Gastroesophageal sphincter (tissue), 4 donors: Measurements from ENCODE around the gene RSPH9. TPM values are rescaled to one million over a fixed set of nuclear protein-coding genes. Genes with fewer than 3 reads are reported as not detected.

Source experiments
- ATAC-seq: fragments of 150-250 bp; one replicate; pipeline ENCODE4 v1.9.1; 2016; ENCODE audit warnings: mild to moderate bottlenecking, moderate library complexity
- H3K27ac ChIP-seq, 4 donors: fragments of 200-600 bp; sonication (generic) in 3 of 4; 1 replicate in 3 of 4; 2 replicates in 1 of 4; pipeline ENCODE4 v1.5.1; 2016 to 2019
- H3K27me3 ChIP-seq: fragments of 200-600 bp; sonication (generic); one replicate; pipeline ENCODE4 v1.5.1; 2019
- H3K36me3 ChIP-seq, 2 donors: fragments of 200-600 bp; sonication (generic); one replicate each; pipeline ENCODE4 v1.5.1; 2019; ENCODE audit warnings: control low read depth in 1 of 2
- H3K4me1 ChIP-seq, 3 donors: fragments of 200-600 bp; sonication (generic); 1 replicate in 2 of 3; 2 replicates in 1 of 3; pipeline ENCODE4 v1.5.1; 2016 to 2019; ENCODE audit warnings: control low read depth in 2 of 3
- H3K4me3 ChIP-seq, 2 donors: fragments of 200-600 bp; sonication (generic); one replicate each; pipeline ENCODE4 v1.5.1; 2019; ENCODE audit warnings: mild to moderate bottlenecking in 1 of 2, moderate library complexity in 1 of 2
- H3K9me3 ChIP-seq, 3 donors: fragments of 200-600 bp; sonication (generic); one replicate each; pipeline ENCODE4 v1.5.1; 2017 to 2019; ENCODE audit warnings: control low read depth in 2 of 3
- EP300 ChIP-seq: sonication (generic); formaldehyde crosslinking; IDR thresholded peaks from one replicate; pipeline ENCODE4 v1.6.1; 2017; ENCODE audit warnings: antibody characterized with exemption, mild to moderate bottlenecking
- POLR2A ChIP-seq, 2 donors: fragments of 450-650 bp; IDR thresholded peaks; one replicate each; pipeline ENCODE4 v1.6.1; 2017; ENCODE audit warnings: antibody characterized with exemption in 2 of 2, mild to moderate bottlenecking in 2 of 2, moderate library complexity in 1 of 2
- POLR2AphosphoS5 ChIP-seq: sonication (generic); formaldehyde crosslinking; IDR thresholded peaks from one replicate; pipeline ENCODE4 v1.6.1; 2017; ENCODE audit warnings: antibody characterized with exemption
- WGBS, 2 donors: methylation state at CpG; one replicate each; pipeline ENCODE4 v1.1.5; 2018; ENCODE audit warnings: low coverage in 1 of 2; 5-methylcytosine and 5-hydroxymethylcytosine counted together
- total RNA-seq, 4 donors: library from RNA; depleted of rRNA; stranded (reverse); fragments of >200 nt; gene quantifications; one replicate each; pipeline ENCODE4 v1.1.0, GENCODE V29; 2016
- TF ChIP-seq, protein P1 (sequence below), 4 experiments: fragments of 200-600 bp in 2 of 4; fragments of 450-650 bp in 2 of 4; sonication (generic) in 1 of 4; IDR thresholded peaks; one replicate each; pipeline ENCODE4 v1.5.1; 2017 to 2019; ENCODE audit warnings: antibody characterized with exemption in 4 of 4, mild to moderate bottlenecking in 2 of 4, moderate library complexity in 2 of 4

The RSPH9 gene
- total RNA-seq, 4 donors from 2014 or later: 0.16 TPM; not detected in 3

DNA sequence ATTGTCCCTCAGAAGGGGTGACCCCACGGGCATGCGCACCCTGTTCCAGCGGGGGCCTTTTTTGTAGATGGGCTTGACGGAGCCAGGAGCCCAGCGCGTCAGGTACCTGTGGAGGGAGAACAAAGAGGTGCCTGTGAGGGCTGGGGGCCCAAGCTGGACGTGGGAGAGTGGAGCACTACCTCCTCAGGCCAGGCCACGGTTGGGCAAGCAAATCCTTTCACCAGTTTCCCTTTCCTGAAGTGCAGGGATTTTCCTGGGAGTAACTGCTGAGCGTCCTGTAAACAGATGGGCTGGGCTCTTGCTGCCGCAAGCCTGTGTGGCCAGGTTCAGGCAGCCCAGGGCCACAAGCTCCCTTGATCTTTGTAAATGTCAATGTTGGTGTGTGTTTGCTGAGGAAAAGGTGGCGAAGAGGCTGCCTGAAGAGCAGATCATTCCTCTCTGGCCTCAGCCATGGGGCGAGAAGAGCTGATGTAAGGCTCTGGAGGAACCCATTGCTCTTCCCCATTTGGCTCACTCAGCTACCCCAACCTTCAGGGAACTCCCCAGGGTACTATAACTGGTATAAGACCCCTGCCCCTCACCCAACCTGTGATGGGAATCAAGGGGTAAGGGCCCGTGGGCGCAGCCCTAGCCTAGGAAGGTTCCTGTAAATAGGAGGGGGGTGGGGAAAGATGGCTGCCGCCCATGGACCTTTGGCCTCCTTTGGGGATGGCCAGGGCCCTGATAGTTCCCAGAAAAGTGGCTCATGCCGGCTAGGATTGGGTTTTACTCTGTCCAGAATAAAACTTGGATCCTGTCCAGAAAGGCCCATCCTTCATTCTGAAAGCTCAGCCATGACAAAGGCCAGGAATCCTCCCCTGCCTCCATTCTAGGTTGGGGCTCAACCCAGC, 27.2 kb downstream of the RSPH9 start:
- peaks cover 0 to 68% of the 10 kb centered on the region in 2 donors for H3K36me3 ChIP-seq
- peak; percentile 14 for ATAC-seq
- no peaks in the 10 kb centered on the region for H3K9me3 ChIP-seq
- 42 to 60% methylated on average over 2 of the region's 16 CpGs for WGBS, 2 donors
- H3K4me1 ChIP-seq: peaks cover 0 to 64% (median 27%) of the 10 kb centered on the region in 3 donors
- no peak overlapping the region for H3K4me3 ChIP-seq
- TF ChIP-seq EP300 (no peak), POLR2AphosphoS5 (no peak), POLR2A (IDR thresholded peaks at IDR 0.05) (no peak)
- TF ChIP-seq, protein P1, sequence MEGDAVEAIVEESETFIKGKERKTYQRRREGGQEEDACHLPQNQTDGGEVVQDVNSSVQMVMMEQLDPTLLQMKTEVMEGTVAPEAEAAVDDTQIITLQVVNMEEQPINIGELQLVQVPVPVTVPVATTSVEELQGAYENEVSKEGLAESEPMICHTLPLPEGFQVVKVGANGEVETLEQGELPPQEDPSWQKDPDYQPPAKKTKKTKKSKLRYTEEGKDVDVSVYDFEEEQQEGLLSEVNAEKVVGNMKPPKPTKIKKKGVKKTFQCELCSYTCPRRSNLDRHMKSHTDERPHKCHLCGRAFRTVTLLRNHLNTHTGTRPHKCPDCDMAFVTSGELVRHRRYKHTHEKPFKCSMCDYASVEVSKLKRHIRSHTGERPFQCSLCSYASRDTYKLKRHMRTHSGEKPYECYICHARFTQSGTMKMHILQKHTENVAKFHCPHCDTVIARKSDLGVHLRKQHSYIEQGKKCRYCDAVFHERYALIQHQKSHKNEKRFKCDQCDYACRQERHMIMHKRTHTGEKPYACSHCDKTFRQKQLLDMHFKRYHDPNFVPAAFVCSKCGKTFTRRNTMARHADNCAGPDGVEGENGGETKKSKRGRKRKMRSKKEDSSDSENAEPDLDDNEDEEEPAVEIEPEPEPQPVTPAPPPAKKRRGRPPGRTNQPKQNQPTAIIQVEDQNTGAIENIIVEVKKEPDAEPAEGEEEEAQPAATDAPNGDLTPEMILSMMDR (IDR thresholded peaks at IDR 0.05): no peak
- peak overlapping the region in 3 of 4 donors; percentile 10 to 46 (median 24) for H3K27ac ChIP-seq
- no peaks in the 10 kb centered on the region for H3K27me3 ChIP-seq

DNA sequence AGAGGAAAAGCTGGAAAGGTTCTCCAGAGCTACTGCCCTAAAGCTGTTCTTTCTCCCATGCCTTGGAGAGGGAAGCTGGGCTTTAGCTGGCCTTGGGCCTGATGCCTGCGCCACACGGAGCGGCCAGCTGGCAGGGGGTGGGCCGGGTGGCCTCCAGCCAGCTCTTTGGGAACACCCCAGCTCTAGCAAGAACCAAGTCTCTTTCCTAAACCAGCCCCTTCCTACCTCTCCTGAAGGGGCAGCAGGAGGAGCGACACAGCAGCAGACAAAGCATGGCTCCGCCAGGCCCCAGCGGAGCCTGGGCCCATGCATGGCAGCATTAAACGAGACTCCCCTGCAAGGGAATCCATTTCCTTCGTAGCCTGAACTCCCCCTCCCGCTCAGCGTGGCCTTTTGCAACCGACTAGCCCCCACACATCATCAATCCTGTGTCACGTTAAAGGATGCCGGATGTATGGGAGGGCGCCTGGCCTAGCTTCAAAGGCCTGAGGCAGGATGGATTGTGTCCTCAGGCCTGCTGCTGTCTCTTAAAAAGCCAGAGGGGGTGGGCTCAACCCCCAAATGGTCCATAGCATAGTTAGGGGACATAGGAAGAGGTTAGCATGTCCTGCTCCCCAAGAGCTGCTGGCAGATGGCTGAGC, 28.7 kb downstream of the RSPH9 start:
- Histone ChIP-seq H3K27me3 (no peaks in the 10 kb centered on the region), H3K36me3 (peaks cover 0 to 83% of the 10 kb centered on the region in 2 donors), H3K4me1 (peaks cover 0 to 49% (median 14%) of the 10 kb centered on the region in 3 donors), H3K27ac (peak overlapping the region in 1 of 4 donors; percentile 47), H3K9me3 (no peaks in the 10 kb centered on the region), H3K4me3 (no peak overlapping the region)
- TF ChIP-seq, protein P1 (IDR thresholded peaks at IDR 0.05): no peak
- TF ChIP-seq POLR2AphosphoS5 (no peak), EP300 (no peak), POLR2A (IDR thresholded peaks at IDR 0.05) (no peak)
- ATAC-seq: no peak
- 70% methylated on average over 2 of the region's 15 CpGs; no CpG with 5 or more reads in 1 of the 2 donors for WGBS, 2 donors

DNA sequence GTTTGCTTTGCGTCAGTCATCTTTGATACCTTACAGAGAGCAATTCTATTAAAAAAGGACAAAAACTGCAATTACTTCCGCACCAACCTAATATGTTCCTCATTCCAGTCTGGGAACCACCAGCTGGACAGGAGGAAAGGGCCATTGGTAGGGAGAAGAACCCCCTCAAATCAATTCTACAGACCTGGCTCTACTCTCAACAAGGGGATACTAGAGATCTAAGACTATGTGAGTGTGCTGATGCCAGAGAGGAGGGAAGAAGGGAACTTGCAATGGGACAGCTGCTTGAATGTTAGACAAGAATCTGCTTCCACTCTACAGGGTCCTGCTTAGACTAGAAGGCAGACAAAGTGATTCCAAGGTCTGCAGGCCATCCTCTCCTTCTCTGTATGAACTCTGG, 29.5 kb downstream of the RSPH9 start:
- H3K36me3 ChIP-seq: peaks cover 0 to 91% of the 10 kb centered on the region in 2 donors
- H3K9me3 ChIP-seq: no peaks in the 10 kb centered on the region
- H3K27ac ChIP-seq: no peak overlapping the region
- H3K27me3 ChIP-seq: no peaks in the 10 kb centered on the region
- 100% methylated on average over 1 of the region's 2 CpGs; no CpG with 5 or more reads in 1 of the 2 donors for WGBS, 2 donors
- no peak overlapping the region for H3K4me3 ChIP-seq
- TF ChIP-seq, protein P1 (IDR thresholded peaks at IDR 0.05): no peak
- TF ChIP-seq POLR2A (IDR thresholded peaks at IDR 0.05) (no peak), EP300 (no peak), POLR2AphosphoS5 (no peak)
- H3K4me1 ChIP-seq: peaks cover 0 to 41% (median 7%) of the 10 kb centered on the region in 3 donors
- no peak for ATAC-seq

DNA sequence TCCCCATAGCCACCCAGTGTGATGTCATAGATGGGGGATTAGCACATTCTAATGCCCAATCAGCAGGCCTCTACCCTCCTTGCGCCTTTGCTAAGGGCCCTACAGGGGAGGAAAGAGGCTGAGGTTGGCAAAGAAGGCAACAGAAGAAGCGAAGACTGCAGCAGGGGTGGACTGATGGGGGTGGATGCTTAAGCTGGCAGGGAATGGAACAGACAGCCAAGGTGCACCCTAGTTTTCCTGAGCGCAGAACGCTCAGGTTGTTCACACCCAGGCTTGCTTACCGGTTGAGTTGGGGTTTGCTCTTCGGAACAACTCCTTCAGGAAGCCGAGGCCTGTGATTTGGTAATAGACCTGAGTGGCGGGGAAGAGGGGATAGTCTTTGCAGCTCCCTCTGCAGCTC, 30.1 kb downstream of the RSPH9 start:
- no peaks in the 10 kb centered on the region for H3K9me3 ChIP-seq
- no peaks in the 10 kb centered on the region for H3K27me3 ChIP-seq
- ATAC-seq: no peak
- TF ChIP-seq, protein P1 (IDR thresholded peaks at IDR 0.05): no peak
- TF ChIP-seq EP300 (no peak), POLR2AphosphoS5 (no peak), POLR2A (IDR thresholded peaks at IDR 0.05) (no peak)
- no peak overlapping the region for H3K27ac ChIP-seq
- peaks cover 0 to 35% (median 3%) of the 10 kb centered on the region in 3 donors for H3K4me1 ChIP-seq
- H3K36me3 ChIP-seq: peaks cover 0 to 97% of the 10 kb centered on the region in 2 donors
- WGBS, 2 donors: 93 to 100% methylated on average over 4 to 7 of the region's 8 CpGs
- H3K4me3 ChIP-seq: no peak overlapping the region
